SW480 (cell line): ENCODE measurements around the gene FCAMR.

Source experiments
- DNase-seq: peaks from one replicate; pipeline ENCODE4 v3.0.0-alpha.2; 2016; ENCODE audit warnings: low spot score

FCAMR gene

DNA sequence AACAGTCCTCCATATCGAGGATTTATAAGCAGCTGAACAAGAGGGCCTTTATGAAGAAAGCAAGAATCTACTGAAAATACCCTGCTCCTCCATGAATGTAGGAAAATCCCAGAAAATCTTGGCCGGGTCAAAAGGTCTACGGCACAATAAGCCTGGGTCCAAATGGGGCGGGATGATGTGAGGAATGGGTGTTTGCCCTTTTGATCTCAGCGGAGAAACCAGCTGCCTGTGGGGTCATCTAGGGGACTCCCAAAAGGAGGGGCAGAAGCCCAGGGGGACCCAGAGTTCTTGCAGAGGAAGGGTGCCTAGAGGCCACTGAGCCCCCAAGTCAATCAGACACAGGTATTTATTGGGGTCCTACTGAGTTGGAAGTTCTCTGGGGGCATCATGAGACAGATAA lies 12.6 kb downstream of the FCAMR start:
- DNase-seq: no peak

DNA sequence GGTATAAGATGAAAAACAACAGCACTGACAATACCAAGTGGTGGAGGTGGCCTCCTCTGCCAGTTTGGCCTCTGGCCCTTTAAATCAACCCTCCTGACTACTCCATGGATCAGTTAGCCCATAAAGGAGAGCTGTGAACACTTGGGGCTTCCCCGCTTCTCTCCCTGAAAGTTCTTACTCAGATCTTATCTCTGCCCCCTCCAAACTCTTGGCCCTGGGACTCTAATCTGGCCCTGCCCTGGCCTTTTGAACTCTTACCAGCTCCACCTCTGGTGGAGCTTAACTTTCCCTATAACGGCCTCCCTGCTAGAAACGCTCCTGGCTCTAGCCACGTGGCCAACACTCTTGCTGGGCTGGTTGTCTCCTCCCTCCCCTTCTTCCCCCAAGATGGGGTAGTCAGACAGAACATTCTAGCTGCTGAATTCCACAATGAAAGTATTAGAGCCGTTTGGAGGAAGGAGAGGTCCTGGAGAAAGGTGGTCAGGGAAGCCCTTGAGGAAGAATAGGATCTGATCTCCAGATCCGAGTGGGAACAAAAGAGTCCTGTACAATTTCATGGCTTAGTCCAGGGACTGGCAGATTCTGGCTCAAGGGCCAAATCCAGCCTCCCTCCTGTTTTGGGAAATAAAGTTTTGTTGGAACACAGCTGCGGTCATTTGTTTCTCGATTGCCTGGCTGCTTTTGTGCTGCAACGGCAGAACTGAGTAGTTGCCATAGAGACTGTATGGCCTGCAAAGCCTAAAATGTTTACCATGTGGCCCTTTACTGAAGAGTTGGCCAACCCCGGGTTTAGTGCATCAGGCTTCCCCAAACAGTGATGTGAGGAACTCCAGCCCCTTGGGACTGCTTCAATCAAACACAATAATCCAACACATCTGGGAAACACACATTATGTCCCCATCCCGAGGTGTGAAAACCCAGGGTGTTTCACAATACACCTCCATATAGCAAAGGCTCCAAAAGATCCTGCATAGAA lies 14.5 kb downstream of the FCAMR start:
- DNase-seq: no peak

DNA sequence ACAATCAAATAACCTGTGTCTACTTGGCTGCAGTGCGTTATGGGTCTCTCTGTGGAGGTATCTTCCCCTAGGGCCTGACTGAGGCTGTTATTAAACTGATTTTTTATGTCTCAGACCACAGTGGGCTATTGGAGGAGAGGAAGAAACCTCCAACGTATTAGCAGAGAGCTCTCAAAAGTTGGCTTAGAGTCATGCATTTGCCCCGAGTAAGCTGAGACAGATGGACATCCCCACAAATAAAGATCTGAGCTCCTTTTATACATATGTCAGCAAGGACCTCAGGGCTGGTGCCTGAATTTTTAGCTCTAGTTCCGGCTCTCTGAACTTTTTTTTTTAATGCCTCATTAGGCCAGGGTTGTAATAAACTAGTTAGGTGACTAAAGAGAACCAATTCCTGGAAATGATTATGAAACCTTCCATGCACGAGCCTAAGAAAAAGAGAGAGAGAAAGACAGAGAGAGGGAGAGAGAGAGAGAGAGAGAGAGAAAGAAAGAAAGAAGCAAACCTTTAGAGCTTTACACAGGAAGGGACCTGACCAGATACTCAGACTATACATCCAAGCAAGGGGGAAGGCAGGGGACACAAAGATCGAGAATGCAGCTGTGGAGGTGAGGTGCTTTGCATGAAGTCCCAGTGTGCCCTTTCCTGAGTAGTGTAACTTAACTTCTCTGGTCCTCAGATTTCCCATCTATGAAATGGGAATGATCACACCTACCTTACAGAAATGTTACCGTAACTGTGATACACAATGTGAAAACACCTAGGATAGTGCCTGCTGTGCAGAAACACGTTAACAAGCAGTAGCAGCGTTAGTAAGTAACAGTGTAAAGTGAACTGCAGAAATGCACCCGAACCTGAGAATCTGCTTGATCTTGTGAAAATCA lies 15.6 kb downstream of the FCAMR start:
- no peak for DNase-seq

DNA sequence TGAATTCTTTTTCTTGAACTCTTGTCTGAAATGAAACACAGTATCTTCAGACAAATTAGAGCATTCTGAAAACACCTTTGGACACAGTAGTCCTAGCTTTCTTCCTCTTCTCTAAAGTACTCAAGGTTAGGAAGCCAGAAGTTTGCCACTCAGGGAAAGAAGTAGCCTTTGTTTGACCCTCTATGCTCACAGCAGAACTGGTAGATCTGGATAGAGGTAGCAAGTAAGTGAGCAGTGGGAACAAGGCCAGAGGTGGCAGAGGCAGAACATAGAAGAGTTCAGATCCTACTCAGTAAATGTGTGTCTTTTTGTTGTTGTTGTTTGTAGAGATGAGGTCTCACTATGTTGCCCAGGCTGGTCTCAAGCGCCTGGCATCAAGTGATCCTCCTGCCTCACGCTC lies 16.6 kb downstream of the FCAMR start:
- no peak for DNase-seq

DNA sequence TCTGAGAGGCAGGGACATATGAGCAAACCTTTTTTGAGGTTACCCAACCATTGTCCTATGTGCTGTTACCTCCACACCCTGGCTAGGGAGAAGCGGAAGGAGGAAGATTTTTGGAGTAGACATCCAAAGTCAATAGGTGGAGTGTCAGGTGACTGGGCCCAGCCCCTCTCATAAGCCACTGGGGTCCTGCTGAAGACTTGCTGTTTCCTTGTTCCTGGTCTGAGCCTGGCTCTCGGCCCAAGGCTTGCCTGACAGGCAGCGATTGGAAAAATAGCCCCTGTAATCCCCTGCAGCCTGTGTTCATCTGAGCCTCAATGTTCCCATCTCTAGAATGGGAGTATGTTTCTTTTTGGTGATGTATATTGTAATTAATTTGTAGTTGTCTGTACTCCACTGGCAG lies 17.1 kb downstream of the FCAMR start:
- DNase-seq: no peak

DNA sequence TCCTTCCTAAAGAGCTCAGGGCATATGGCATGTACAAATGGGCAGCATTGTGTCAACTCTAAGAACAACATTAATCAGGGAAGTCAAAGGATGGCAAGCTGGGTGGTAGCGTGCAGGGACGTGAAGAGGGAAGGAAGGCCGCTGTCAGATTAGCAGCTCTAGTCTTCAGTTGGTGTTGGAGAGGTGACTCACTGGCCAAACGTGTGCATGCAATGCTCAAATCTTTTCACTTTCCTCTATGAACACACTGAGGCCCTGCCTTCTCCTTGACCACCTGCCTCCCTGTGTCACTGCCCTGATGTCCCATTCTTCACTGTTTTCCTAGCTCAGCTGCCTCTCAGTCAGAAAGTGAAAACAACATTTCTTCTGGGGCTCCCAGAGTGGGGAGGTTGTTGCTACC lies 18.1 kb downstream of the FCAMR start:
- peak; percentile 7 for DNase-seq

DNA sequence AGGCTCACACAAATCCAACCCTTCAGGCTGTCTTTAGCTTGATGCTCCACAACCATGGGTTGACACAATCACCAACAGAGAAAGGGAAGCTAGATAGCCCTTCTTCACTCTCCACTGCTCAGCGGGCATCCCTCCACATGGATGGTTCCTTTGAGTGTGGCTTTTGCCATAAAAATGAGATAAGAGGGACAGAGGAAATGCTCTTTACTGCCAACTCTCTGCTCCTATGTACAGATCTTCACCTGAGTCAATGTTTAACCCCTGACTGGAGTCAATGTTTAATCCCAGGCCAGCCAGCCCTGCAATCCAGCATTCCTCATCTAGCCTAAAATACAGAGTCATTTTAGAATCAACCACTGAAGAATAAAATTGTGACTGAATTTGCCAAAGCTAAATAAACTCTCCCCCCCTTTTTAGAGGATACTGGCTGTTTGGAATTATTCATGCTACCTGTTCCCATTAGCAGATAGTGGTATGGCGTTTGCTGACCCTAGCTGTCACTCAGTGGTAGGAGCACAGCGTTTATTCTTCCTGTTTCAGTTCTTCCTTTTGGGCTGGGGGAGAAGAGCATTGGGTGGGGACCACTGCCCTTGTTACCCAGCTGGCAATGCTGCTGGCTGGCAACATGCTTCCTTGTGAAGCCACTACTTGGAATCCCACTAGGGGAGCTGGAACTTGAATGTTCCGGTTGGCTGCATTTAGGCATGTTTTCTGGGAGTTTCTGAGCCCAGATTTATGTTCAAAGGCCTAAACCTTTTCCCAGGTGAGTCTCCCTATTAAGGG lies 18.8 kb downstream of the FCAMR start:
- no peak for DNase-seq

DNA sequence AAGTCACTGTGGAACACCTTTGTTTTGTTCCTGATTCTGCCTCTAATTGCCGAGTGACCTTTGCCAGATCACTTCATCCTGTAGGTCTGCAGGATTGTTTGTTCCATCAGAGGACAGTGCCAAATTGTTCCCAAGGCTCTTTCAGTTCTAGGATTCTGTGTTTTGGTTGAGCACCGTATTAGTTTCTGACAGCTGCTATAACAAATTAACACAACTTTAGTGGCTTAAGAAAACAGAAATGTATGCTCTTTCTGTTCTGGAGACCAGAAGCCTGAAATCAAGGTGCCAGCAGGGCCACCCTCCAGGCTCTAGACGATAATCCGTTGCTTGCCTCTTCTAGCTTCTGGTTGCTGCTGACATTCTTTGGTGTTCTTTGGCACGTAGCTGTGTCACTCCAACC lies 20.6 kb downstream of the FCAMR start:
- no peak for DNase-seq

DNA sequence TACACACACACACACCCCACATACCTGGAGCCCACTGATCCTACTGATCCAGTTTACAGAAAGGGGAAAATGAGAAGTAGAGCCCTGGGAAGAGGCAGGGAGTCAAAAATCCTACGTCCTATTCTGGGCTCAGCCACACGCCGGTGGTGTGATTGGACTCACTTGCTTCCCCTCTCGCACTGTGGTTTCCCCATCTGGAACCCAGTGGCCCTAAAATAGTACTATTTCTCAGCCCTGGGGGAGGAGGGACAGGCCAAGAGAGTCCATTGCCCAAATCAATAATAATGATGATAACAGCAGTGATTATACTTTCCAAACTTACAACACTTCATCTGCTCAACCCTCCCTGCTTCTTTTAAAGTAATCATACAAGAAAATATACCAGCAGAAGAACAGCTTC lies 21.1 kb downstream of the FCAMR start:
- DNase-seq: no peak

DNA sequence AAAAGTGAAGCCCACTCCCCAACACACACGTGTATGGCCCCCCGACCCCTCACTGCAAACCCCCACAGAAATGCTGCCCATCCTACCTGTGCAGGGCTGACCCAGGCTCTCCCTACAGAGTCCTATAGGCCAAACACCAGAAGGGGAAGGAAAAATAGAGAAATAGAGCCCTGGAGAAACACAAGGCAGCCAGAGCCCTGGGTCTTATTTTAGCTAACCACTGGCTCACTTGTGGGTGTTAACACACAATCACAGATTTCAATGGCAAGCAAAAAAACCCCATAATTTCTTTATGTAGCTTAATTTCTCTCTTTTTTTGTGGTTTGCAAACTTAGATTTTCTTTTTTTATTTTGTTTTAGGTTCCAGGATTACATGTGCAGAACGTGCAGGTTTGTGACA lies 23.0 kb downstream of the FCAMR start:
- DNase-seq: no peak

DNA sequence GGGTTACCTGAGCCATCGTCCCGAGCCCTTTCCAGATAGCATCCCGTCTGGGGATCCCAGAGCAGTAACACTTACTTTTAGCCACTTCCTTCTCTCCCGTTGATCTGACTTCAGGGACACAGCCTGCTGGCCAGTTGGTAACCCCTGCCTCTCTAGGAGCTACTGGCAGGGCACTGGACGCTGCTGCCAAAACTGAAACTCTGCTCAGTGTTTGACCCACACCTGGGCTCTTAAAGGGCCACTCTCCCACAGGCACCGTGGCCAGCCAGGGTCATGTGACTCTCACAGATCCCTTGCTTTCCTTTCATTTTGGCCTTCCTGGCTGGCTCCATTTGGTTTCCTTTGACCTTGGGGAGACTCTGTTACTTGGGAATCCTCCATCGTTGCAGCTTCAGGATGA lies 24.0 kb downstream of the FCAMR start, which contains the start of gene PIGR:
TSS of gene PIGR (minus strand) at position 206 of the 400 bp plus-strand sequence. CDS start 5,935 bp downstream, outside the sequence.
- DNase-seq: no peak

DNA sequence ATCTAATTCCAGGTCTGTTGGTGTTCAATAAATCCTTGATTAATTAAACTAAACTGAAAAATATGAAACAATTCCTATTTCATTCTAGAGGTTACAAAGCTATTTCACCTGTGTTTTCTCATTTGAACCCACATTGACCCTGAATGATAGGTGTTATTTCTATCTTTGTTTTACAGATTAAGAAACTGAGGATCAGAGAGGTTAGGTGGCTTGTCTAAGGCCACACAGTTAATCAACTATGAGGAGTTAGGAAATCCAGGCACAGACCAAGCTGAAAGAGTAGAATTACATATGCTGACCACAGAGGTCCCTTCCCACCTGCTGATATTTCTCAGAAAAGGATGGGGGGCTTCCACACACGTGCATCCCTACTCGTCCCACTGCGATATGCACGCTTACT lies 24.5 kb downstream of the FCAMR start:
- DNase-seq: no peak

DNA sequence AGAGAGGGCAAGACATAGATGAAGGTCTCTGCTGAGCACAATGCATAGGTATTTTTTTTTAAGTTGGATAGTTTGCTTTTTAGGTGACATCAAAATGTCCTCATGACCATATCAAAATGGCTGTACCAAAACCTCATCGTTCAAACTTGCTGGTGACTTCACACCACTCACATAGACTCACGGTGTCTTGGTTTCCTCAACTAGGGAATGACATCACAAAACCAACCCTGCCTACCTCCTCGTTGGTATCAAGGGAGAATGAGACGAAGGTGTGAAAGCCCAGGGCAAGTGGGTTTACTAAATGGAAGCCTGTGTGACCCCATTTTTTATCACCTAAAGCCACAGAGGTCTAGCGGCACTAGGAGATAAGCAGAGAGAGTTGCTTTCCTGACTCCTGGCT lies 25.6 kb downstream of the FCAMR start:
- DNase-seq: no peak

DNA sequence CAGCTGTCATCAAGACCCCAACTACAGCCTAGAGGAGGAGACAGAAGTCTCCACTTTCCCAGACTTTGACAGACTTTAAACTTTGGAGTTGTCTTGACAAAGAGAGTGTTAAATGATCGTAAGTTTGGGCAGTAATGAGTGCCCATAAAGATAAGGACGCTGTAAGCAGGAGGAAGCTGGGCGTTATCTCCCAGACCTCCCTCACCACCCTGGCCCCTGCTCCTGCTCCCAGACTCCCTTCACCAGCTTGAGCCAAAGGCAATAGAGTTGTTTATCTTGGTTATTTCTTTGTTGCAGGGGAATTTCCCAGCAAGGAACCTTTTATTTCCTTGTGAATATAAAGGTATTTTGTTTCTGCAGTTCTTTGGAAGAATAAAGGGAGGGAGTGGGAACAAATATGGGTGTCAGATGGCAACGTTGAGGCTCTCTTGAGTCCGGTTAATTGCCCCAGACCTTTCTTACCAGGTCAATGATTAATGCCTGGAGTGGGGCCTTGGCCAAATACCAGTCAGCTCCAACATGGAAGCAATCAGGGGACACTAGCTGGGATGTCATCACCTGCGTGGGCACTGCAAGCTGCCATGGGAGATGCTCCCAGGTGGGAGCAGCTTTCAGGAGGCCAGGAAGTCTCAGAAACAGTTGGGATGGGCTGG lies 28.4 kb downstream of the FCAMR start:
- no peak for DNase-seq

DNA sequence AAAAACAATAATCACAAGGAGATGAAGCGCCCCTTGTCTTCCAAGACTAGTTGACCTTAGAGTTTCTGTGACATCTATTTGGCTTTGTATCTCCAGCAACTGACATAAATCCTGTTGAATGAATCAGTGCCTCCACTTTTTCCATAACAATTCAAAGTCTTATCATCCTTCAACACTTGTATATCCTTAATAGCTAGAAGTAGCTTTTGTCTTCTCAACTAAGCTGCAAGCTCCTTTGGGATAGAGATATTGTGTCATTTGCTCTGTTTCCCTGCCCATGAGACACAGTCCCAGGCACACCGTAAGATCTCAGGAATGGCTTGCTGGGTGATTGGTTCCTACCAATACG lies 29.7 kb downstream of the FCAMR start:
- no peak for DNase-seq

DNA sequence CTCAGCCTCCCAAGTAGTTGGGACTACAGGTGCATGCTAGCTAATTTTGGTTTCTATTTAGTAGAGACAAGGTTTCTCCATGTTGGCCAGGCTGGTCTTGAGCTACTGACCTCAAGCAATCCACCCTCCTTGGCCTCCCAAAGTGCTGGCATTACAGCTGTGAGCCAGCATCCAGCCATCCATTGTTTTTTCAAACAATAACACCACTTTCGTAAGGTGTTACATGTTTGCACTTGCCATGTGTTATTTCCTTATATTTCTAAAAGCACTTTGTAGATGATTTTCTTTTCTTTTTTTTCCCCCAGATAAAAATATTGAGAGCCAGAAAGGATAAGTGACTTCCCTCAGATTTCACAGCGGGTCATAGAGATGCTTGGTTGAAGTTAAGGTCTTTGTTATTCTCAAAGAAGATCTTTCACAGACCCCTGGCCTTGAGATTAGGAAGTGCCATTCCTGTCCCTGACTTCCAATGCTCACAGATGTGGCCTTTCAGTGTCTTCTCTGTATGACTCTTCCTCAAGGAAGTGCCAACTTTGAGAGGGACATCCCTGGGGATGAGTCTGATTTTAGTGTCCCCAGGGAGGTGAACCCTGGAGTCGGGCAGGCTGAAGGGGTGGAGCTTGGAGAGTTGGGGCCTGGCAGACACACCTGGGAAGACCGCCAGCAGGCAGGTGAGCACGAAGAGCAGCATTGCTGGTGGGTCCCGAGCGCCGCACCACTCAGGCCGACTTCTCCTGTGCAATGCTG lies 30.2 kb downstream of the FCAMR start:
- DNase-seq: no peak

DNA sequence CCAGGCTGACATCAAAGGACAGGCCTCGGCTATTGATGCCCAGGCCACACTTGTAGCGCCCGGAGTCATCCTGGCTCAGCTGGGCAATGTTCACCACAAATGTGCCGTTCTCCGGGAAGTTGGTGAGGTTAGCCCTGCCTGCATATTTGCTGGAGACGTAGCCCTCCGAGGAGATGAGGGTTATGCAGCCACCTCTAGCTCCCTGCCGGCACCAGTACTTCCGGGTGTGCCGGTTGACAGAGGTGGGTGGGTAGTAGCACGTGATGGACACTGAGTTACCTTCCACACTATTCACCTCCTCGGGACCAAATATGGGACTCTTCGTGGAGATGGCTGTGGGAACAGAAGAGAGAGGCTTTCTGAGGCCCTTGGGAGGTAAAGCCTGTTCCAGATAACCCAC lies 31.1 kb downstream of the FCAMR start:
- DNase-seq: no peak

DNA sequence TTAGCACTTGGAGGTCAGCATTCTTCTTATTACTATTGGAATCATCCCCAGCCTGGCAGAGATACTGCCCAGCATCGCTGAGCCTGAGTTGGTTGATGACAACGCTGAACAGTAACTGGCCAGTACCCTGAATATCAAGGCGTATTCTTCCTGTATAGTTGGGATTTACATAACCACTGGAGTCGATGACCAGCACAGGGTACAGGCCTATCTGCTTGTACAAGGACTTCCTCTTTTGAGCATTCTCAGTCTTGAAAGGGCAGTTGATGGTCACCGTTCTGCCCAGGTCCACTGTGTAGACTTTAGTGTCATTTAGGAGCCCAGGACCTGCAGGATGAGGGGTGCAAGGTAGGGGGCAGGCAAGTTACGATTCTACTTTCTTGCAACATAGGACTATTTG lies 32.8 kb downstream of the FCAMR start:
- DNase-seq: no peak

DNA sequence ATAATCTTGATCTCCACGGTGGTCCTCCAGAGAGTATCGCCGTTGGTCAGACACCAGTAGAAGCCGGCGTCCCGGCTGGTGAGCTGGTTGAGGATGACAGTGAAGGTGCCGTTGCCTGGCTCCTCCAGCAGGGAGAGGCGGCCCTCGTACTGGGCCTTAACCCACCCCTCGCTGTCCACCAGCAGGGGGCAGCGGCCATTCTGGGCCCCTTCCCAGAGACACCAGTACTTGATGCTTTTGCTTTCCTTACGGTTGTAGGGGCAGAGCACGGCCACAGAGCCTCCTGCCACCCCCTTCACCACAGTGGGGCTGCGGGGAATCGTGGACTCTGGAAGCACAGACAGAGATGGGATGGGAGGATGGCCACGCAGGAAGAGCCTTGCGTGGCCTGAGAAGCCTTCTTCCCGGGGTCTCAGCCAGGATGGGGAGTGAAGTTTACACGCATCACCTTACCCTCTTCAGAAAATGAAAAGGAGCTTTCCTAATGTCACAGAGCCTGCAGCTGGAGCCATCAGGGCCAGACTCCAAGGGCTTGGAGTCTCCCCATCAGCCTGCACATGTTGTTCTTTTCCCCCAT lies 34.7 kb downstream of the FCAMR start:
- DNase-seq: no peak

DNA sequence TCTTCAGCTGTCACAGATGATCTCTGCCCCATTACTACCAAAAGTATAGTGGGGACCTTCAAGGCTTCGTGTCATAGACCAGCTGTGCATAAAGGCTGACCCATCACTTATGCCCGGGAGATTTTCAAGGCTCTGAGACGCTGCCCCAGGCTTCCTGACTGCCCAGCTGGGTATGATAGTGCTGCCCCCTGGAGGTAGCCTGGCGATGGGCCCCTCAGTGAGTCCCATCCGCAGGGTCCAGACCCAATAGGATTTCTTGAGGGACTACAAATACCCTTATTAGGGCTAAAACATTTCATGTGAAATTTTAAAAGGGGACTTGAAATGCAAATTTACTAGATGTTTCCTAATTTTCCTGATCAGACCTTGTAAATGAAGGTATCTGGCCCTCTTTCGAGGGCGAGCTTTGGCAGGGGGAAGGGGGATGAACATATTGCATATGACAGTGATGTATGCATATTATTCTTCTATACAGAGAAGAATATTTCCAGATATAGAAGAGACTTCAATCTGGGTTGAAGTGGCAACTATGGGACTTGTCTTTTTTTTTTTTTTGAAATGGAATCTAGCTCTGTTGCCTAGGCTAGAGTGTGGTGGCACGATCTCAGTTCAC lies 36.8 kb downstream of the FCAMR start:
- DNase-seq: no peak
